ENCODE measurements around the gene PGGT1B. TPM values are rescaled to one million over a fixed set of nuclear protein-coding genes. Genes with fewer than 3 reads are reported as not detected.

The PGGT1B gene
- polyA plus RNA-seq (2013), result 14.4 TPM

DNA sequence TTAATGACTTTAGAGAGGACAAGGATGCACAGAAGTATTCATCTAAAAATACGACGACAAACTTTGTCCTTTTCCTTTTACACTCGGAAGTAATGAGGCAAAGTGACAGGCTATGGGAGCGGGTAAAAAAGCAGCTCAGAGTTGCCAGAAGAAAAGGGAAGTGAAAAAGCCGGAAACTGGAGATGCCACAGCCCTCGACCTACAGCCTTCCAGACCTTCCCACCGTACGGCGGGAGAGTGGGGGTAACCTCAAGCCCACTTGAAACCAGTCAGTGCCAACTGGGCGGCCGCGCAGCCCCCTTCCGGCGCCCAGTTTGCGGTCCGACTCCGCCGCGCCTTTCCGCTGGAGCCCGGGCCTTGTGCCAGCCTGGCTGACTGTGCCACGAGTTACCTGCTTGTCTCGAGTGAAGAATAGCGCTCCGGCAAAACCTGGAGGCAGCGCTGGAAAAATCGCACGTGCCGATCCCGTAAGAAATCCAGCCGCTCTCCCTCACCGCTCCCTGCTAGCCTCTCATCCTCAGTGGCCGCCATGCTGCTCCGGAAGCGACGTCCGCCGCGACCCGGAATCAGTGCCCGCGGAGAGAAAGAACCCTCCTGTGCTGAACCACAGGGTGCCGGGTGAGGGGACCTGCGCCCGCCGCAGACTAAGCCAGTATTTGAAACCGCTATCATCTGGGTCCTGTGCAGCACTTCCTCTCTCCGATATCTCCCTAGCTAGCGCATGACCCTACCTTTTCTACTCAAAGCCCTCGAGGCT is at the start of gene PGGT1B:
TSS of gene PGGT1B (minus strand) at position 557 of the 757 bp plus-strand sequence. CDS start at position 531, 26 bp downstream.
- peak; percentile 61 to 85 (median 76) for DNase-seq
- H3K4me3 ChIP-seq (ENCODE audit: control insufficient read depth in 1 of 7, extremely low read depth in 1 of 7, insufficient read depth in 4 of 7, low read depth in 2 of 7, low read length in 6 of 7), result peak within 1 kb of the TSS; percentile 84 to 96 (median 92)
- no peaks in the 10 kb centered on the region for H3K27me3 ChIP-seq (replicated peaks in 2 of 5; ENCODE audit: control insufficient read depth in 4 of 5, insufficient read depth in 5 of 5, low read length in 4 of 5)
- ChIA-PET CTCF (interaction anchor here (1.0 to 2.1 kb wide), 6 partner anchors 12 to 282 kb away, joined by 3 to 8 read pairs (median 4); partner anchors contain the start of gene CCDC112), POLR2A (interaction anchor here (1.2 kb wide), 1 partner anchor 282 kb away, joined by 3 read pairs; the partner anchor contains the start of gene FEM1C)
- H3K4me1 ChIP-seq (ENCODE audit: control extremely low read depth in 1 of 4, control insufficient read depth in 4 of 4, insufficient read depth in 4 of 4, low read length in 3 of 4), result peaks cover 4 to 23% (median 17%) of the 10 kb centered on the region in 4 experiments
- H3K9me3 ChIP-seq (ENCODE audit: control extremely low read depth in 1 of 5, control insufficient read depth in 4 of 5, insufficient read depth in 2 of 5, low read depth in 1 of 5, low read length in 4 of 5), result no peaks in the 10 kb centered on the region
- H3K27ac ChIP-seq (ENCODE audit: insufficient read depth in 1 of 2, low read depth in 1 of 2, low read length in 2 of 2, poor library complexity in 1 of 2, severe bottlenecking in 2 of 2), result peak within 1 kb of the TSS; percentile 22 to 81
- H3K36me3 ChIP-seq (ENCODE audit: control insufficient read depth in 4 of 4, insufficient read depth in 4 of 4, low read length in 3 of 4), result no peaks in the 10 kb centered on the region
- WGBS (ENCODE audit: insufficient coverage), result under 1% methylated on average over 47 of the region's 50 CpGs

DNA sequence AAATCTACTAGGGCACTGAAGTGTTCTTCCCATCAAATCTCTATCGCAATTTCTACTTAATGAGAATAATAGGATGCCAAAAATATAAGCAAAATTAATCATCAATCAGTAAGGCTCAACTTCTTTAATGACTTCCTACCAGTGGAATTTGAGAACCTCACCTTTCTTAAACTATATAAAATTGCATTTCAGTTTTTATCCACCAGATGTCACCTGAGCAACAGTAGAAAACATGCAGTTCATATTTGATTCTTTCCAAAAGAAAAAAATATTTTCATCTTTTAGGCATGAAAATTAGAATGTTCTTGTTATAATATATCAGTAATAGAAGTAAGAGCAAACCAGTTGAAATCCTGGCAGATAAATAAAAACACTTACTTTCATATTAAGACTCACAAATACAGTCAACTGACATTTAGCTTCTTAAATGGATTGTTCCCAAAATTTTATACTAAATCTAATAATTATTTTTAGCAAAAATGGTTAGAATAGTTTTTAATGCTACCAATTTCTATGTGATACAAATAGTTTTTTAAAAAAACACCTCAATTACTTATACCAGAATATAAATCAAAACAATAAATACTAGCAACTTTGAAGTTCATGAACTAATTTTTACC is 47.2 kb upstream of the PGGT1B start:
- H3K4me3 ChIP-seq (ENCODE audit: control insufficient read depth in 1 of 7, extremely low read depth in 1 of 7, insufficient read depth in 4 of 7, low read depth in 2 of 7, low read length in 6 of 7), result no peak overlapping the region
- H3K27me3 ChIP-seq (replicated peaks in 2 of 5; ENCODE audit: control insufficient read depth in 4 of 5, insufficient read depth in 5 of 5, low read length in 4 of 5), result peaks cover 0 to 3% (median 0%) of the 10 kb centered on the region in 5 experiments
- H3K36me3 ChIP-seq (ENCODE audit: control insufficient read depth in 4 of 4, insufficient read depth in 4 of 4, low read length in 3 of 4), result no peaks in the 10 kb centered on the region
- 43% methylated on average over 1 of the region's 1 CpG for WGBS (ENCODE audit: insufficient coverage)
- peak; percentile 39 to 71 (median 58) for DNase-seq
- ChIA-PET POLR2A (interaction anchor here (0.6 kb wide), 1 partner anchor 14 kb away, joined by 3 read pairs; the partner anchor contains the start of gene CCDC112), CTCF (interaction anchor here (1.1 to 8.7 kb wide), 10 partner anchors 25 to 290 kb away, joined by 3 to 68 read pairs (median 6); partner anchors contain the start of gene FEM1C)
- no peak overlapping the region for H3K27ac ChIP-seq (ENCODE audit: insufficient read depth in 1 of 2, low read depth in 1 of 2, low read length in 2 of 2, poor library complexity in 1 of 2, severe bottlenecking in 2 of 2)
- no peaks in the 10 kb centered on the region for H3K4me1 ChIP-seq (ENCODE audit: control extremely low read depth in 1 of 4, control insufficient read depth in 4 of 4, insufficient read depth in 4 of 4, low read length in 3 of 4)
- no peaks in the 10 kb centered on the region for H3K9me3 ChIP-seq (ENCODE audit: control extremely low read depth in 1 of 5, control insufficient read depth in 4 of 5, insufficient read depth in 2 of 5, low read depth in 1 of 5, low read length in 4 of 5)

- Histone ChIP-seq H3K4me3 (ENCODE audit: control insufficient read depth in 1 of 7, extremely low read depth in 1 of 7, insufficient read depth in 4 of 7, low read depth in 2 of 7, low read length in 6 of 7) (no peak overlapping the region), H3K27me3 (replicated peaks in 2 of 5; ENCODE audit: control insufficient read depth in 4 of 5, insufficient read depth in 5 of 5, low read length in 4 of 5) (peaks cover 0 to 3% (median 0%) of the 10 kb centered on the region in 5 experiments), H3K9me3 (ENCODE audit: control extremely low read depth in 1 of 5, control insufficient read depth in 4 of 5, insufficient read depth in 2 of 5, low read depth in 1 of 5, low read length in 4 of 5) (no peaks in the 10 kb centered on the region), H3K36me3 (ENCODE audit: control insufficient read depth in 4 of 4, insufficient read depth in 4 of 4, low read length in 3 of 4) (no peaks in the 10 kb centered on the region), H3K4me1 (ENCODE audit: control extremely low read depth in 1 of 4, control insufficient read depth in 4 of 4, insufficient read depth in 4 of 4, low read length in 3 of 4) (no peaks in the 10 kb centered on the region), H3K27ac (ENCODE audit: insufficient read depth in 1 of 2, low read depth in 1 of 2, low read length in 2 of 2, poor library complexity in 1 of 2, severe bottlenecking in 2 of 2) (no peak overlapping the region)
- CTCF ChIA-PET, result interaction anchor here (0.7 to 8.7 kb wide), 10 partner anchors 67 to 316 kb away, joined by 3 to 68 read pairs (median 6); partner anchors contain the start of gene FEM1C
- POLR2A ChIA-PET, result interaction anchor here (0.6 kb wide), 2 partner anchors 12 to 13 kb away, joined by 3 to 5 read pairs; partner anchors contain the start of gene CCDC112
- no peak for DNase-seq
Observed at GRCh38 chr5:115308815-115309214, 46.1 kb upstream of the PGGT1B start.

GRCh38 chr5:115306011-115306536 is 43.4 kb upstream of the PGGT1B start:
- ChIA-PET POLR2A (no interaction called here), CTCF (interaction anchor here (1.0 to 8.7 kb wide), 2 partner anchors 44 to 270 kb away, joined by 3 to 68 read pairs; partner anchors contain the start of gene PGGT1B)
- DNase-seq, result peak in 2 of 3 donors; percentile 5 to 16
- peaks cover 0 to 2% (median 0%) of the 10 kb centered on the region in 5 experiments for H3K27me3 ChIP-seq (replicated peaks in 2 of 5; ENCODE audit: control insufficient read depth in 4 of 5, insufficient read depth in 5 of 5, low read length in 4 of 5)
- H3K4me3 ChIP-seq (ENCODE audit: control insufficient read depth in 1 of 7, extremely low read depth in 1 of 7, insufficient read depth in 4 of 7, low read depth in 2 of 7, low read length in 6 of 7), result no peak overlapping the region
- no peaks in the 10 kb centered on the region for H3K9me3 ChIP-seq (ENCODE audit: control extremely low read depth in 1 of 5, control insufficient read depth in 4 of 5, insufficient read depth in 2 of 5, low read depth in 1 of 5, low read length in 4 of 5)
- H3K4me1 ChIP-seq (ENCODE audit: control extremely low read depth in 1 of 4, control insufficient read depth in 4 of 4, insufficient read depth in 4 of 4, low read length in 3 of 4), result no peaks in the 10 kb centered on the region
- no peak overlapping the region for H3K27ac ChIP-seq (ENCODE audit: insufficient read depth in 1 of 2, low read depth in 1 of 2, low read length in 2 of 2, poor library complexity in 1 of 2, severe bottlenecking in 2 of 2)
- no peaks in the 10 kb centered on the region for H3K36me3 ChIP-seq (ENCODE audit: control insufficient read depth in 4 of 4, insufficient read depth in 4 of 4, low read length in 3 of 4)
- no CpG with 5 or more reads among the region's 1 CpG for WGBS (ENCODE audit: insufficient coverage)

DNA sequence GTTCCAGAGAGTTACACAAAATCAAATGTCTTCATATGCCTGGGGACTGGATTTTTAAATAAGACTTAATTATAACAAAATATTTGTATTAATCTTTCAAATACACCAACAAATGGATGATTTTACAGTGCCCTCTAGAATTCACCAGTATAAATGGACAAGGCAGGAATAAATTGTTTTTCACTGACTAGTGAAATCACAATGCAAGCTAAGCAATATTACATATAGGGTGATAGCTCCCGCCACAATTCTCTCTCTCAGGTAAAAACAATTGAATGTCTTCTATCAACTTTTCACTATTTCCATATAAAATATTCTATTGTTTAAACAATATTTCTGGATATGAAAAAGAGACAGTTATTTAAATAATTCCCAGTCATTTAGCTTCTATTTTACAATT is 41.8 kb upstream of the PGGT1B start:
- Histone ChIP-seq H3K27ac (ENCODE audit: insufficient read depth in 1 of 2, low read depth in 1 of 2, low read length in 2 of 2, poor library complexity in 1 of 2, severe bottlenecking in 2 of 2) (no peak overlapping the region), H3K9me3 (ENCODE audit: control extremely low read depth in 1 of 5, control insufficient read depth in 4 of 5, insufficient read depth in 2 of 5, low read depth in 1 of 5, low read length in 4 of 5) (no peaks in the 10 kb centered on the region), H3K4me3 (ENCODE audit: control insufficient read depth in 1 of 7, extremely low read depth in 1 of 7, insufficient read depth in 4 of 7, low read depth in 2 of 7, low read length in 6 of 7) (no peak overlapping the region), H3K4me1 (ENCODE audit: control extremely low read depth in 1 of 4, control insufficient read depth in 4 of 4, insufficient read depth in 4 of 4, low read length in 3 of 4) (no peaks in the 10 kb centered on the region), H3K27me3 (replicated peaks in 2 of 5; ENCODE audit: control insufficient read depth in 4 of 5, insufficient read depth in 5 of 5, low read length in 4 of 5) (peaks cover 0 to 2% (median 0%) of the 10 kb centered on the region in 5 experiments), H3K36me3 (ENCODE audit: control insufficient read depth in 4 of 4, insufficient read depth in 4 of 4, low read length in 3 of 4) (no peaks in the 10 kb centered on the region)
- ChIA-PET POLR2A (no interaction called here), CTCF (interaction anchor here (1.0 kb wide), 1 partner anchor 268 kb away, joined by 3 read pairs; no protein-coding TSS in a partner anchor)
- no CpG with 5 or more reads among the region's 1 CpG for WGBS (ENCODE audit: insufficient coverage)
- no peak for DNase-seq

- no peaks in the 10 kb centered on the region for H3K9me3 ChIP-seq (ENCODE audit: control extremely low read depth in 1 of 5, control insufficient read depth in 4 of 5, insufficient read depth in 2 of 5, low read depth in 1 of 5, low read length in 4 of 5)
- 90% methylated on average over 1 of the region's 1 CpG for WGBS (ENCODE audit: insufficient coverage)
- H3K27me3 ChIP-seq (replicated peaks in 2 of 5; ENCODE audit: control insufficient read depth in 4 of 5, insufficient read depth in 5 of 5, low read length in 4 of 5), result no peaks in the 10 kb centered on the region
- H3K4me3 ChIP-seq (ENCODE audit: control insufficient read depth in 1 of 7, extremely low read depth in 1 of 7, insufficient read depth in 4 of 7, low read depth in 2 of 7, low read length in 6 of 7), result no peak overlapping the region
- no peak for DNase-seq
- no peaks in the 10 kb centered on the region for H3K36me3 ChIP-seq (ENCODE audit: control insufficient read depth in 4 of 4, insufficient read depth in 4 of 4, low read length in 3 of 4)
- peaks cover 8 to 12% (median 10%) of the 10 kb centered on the region in 4 experiments for H3K4me1 ChIP-seq (ENCODE audit: control extremely low read depth in 1 of 4, control insufficient read depth in 4 of 4, insufficient read depth in 4 of 4, low read length in 3 of 4)
- POLR2A ChIA-PET, result no interaction called here
- CTCF ChIA-PET, result no interaction called here
- H3K27ac ChIP-seq (ENCODE audit: insufficient read depth in 1 of 2, low read depth in 1 of 2, low read length in 2 of 2, poor library complexity in 1 of 2, severe bottlenecking in 2 of 2), result no peak overlapping the region
Observed at GRCh38 chr5:115298811-115299210, 36.1 kb upstream of the PGGT1B start.
